ENCODE results near the gene ELMO3.

ELMO3 gene

DNA sequence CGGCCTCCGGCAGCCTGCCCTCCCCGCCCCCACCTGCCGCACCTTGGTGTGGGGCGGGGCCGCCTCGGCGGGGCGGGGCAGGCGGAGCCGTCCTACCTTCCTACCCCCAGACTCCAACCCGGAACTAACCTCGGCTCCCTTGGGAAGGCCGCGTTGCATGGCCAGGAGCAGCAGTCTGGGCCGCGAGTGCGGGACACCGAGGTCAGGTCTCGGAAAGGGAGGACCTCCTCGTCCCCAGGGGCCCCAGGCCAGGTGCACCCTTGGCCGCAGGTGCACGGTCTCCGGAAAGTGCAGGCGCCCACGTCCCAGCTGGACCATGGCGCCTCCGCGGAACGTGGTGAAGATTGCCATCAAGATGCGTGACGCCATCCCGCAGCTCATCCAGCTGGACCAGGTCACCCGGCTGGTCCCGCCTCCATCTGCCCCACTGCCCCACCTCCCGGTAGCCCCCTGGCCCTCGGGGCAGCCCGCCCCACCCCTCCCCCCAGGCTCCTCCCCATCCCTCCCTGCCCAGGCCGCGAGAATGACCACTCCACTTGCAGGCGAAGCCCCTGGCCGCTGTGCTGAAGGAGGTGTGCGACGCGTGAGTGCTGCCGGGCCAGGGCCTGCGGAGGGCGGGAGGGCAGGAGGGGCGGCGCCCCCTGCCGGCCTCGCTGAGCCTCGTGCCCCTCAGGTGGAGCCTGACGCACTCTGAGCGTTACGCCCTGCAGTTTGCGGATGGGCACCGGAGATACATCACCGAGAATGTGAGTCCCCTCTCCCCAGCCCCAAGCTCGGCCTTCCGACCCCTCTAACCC, at the start of gene ELMO3:
Gene ELMO3, plus strand, starts transcription at position 121 of the 797 bp plus-strand sequence. Its CDS starts 196 bp downstream, at position 317.
- DNase-seq = no peak

GRCh38 chr16:67149276-67150046, 49.5 kb upstream of the ELMO3 start:
- no peak for DNase-seq

- peak; percentile 46 for DNase-seq
Measured at GRCh38 chr16:67150047-67150832, 48.7 kb upstream of the ELMO3 start.

- peak; percentile 41 for DNase-seq
Measured at GRCh38 chr16:67150833-67151396, 48.0 kb upstream of the ELMO3 start, which contains the start of gene B3GNT9. B3GNT9 (minus strand) TSS chr16:67150998; CDS start chr16:67150485, 513 bp downstream.

GRCh38 chr16:67151431-67152097, 47.4 kb upstream of the ELMO3 start:
- DNase-seq = no peak

DNA sequence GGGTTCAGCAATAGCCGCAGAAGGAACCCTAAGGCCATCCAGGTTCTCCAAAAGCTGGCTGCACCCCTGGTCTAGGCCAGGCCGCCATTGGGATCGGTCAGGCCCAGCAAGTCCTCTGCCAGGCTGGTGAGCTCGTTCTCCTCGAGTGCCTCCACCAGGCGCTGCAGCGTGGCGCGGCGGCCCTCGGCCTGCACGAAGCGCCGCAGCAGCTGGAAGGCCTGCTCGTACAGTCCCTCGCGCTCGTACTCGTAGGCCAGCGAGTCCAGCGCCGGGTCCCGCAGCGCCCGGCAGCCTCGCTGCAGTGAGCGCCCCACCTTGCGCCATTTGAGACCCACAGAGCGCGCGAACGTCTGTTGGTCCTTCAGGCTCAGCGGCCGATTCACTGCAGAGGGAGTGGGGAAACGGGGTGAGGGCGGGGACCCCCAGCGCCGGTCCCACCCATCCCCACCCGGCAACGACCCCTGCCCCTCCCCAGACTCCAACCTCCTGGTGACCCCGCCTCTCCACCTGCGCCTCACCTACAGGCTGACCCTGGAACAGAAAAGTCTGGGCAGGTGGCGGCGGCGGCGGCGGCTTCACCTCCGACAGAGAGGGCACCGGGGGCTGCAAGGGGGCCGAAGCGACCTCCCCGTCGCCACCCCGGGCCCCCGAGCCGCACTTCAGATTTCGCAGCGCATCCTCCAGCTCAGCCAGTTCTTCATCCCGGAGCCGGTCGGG, 44.2 kb upstream of the ELMO3 start:
- DNase-seq = no peak

- DNase-seq = peak; percentile 82
Measured at GRCh38 chr16:67155295-67156142, 43.4 kb upstream of the ELMO3 start.

GRCh38 chr16:67156143-67156844, 42.6 kb upstream of the ELMO3 start:
- no peak for DNase-seq

GRCh38 chr16:67157106-67157748, 41.7 kb upstream of the ELMO3 start:
- no peak for DNase-seq

- DNase-seq = peak; percentile 74
Measured at GRCh38 chr16:67157892-67158635, 40.9 kb upstream of the ELMO3 start.

DNA sequence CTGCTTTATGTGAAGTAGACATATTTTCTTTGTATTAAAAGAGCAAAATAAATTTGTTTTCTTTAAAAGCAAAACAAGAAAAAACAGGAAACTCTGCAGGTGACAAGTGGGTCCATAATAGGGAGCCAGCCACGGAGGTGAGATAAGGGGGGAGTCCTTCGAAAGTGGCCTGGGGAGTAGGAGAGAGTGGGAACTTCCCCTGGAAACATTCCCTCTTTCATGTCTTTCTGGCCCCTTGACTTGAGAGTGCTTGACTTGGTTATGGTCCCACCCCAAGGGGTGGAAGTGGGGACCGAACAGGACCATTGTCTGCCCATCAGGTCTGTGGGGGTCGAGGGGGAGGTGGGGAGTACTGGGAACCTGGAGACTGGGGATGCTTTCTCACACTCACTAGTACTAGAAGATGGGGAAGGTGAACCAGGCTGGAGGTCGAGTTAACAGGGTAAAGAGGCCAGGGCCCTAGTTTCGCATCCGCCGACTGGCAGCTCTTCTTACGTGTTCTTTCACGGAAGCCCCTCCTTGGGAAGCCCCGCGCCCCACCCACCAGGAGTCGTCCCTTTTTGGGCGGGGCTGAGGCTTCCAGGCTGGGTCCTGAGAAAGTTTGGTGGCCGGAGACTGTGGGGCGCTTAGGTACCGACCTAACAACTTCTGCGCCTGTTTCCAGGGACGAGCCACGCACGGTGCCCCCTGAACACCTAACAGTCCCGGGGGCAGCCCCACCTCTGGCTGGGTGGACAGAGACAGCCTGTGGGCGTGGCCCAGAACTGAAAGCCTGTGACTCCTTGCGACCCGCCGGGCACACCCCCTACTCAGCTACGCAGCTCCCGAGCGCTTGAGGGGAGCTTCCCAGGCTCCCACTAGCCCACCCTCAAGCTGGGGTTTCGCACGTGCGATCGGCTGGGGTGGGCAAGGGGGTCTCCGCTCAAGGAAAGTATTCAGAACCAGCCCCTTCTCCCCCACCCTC, 40.0 kb upstream of the ELMO3 start:
- DNase-seq = peak; percentile 92

- no peak for DNase-seq
Measured at GRCh38 chr16:67161595-67162058, 37.3 kb upstream of the ELMO3 start.

- no peak for DNase-seq
Measured at GRCh38 chr16:67162506-67163163, 36.3 kb upstream of the ELMO3 start.

GRCh38 chr16:67163164-67163998, 35.5 kb upstream of the ELMO3 start:
- peak; percentile 62 for DNase-seq

- no peak for DNase-seq
Measured at GRCh38 chr16:67163999-67164558, 34.9 kb upstream of the ELMO3 start.
